GM19395 (cell line): ENCODE results near the gene AFF4.
"Not testable (repeated sequence)": the region's sequence is repeated elsewhere in the genome, so short reads cannot be mapped to it uniquely, and the experiment has no call there.

Experiments used
- ATAC-seq: cut with Tn5 transposase; IDR thresholded peaks from one replicate; pipeline ENCODE4 v1.9.1; 2021; ENCODE audit warnings: mild to moderate bottlenecking, moderate library complexity; ENCODE audit not compliant: unreplicated experiment

The AFF4 gene

GRCh38 chr5:132860742-132861141 is 102.7 kb downstream of the AFF4 start:
- ATAC-seq: no peak

GRCh38 chr5:132859889-132860437 is 103.5 kb downstream of the AFF4 start:
- ATAC-seq: no peak

GRCh38 chr5:132856011-132856410 is 107.4 kb downstream of the AFF4 start:
- no peak for ATAC-seq

GRCh38 chr5:132854992-132855391 is 108.4 kb downstream of the AFF4 start:
- ATAC-seq: not testable (repeated sequence)

- ATAC-seq: no peak
Observed at GRCh38 chr5:132854301-132854700, 109.1 kb downstream of the AFF4 start.

- ATAC-seq: no peak
Observed at GRCh38 chr5:132853790-132854189, 109.6 kb downstream of the AFF4 start.

GRCh38 chr5:132853323-132853722 is 110.1 kb downstream of the AFF4 start:
- ATAC-seq: no peak

- no peak for ATAC-seq
Observed at GRCh38 chr5:132850066-132850465, 113.4 kb downstream of the AFF4 start.

GRCh38 chr5:132849347-132849746 is 114.1 kb downstream of the AFF4 start:
- no peak for ATAC-seq

- ATAC-seq: no peak
Observed at GRCh38 chr5:132848270-132848669, 115.2 kb downstream of the AFF4 start.

- ATAC-seq: no peak
Observed at GRCh38 chr5:132841305-132841704, 122.1 kb downstream of the AFF4 start.

GRCh38 chr5:132840896-132841295 is 122.5 kb downstream of the AFF4 start:
- no peak for ATAC-seq

GRCh38 chr5:132840313-132840712 is 123.1 kb downstream of the AFF4 start:
- no peak for ATAC-seq

- no peak for ATAC-seq
Observed at GRCh38 chr5:132839426-132840301, 123.8 kb downstream of the AFF4 start.

- ATAC-seq: no peak
Observed at GRCh38 chr5:132838516-132839282, 124.7 kb downstream of the AFF4 start.

- ATAC-seq: no peak
Observed at GRCh38 chr5:132837868-132838267, 125.6 kb downstream of the AFF4 start.

GRCh38 chr5:132836852-132837251 is 126.6 kb downstream of the AFF4 start:
- ATAC-seq: no peak

- ATAC-seq: no peak
Observed at GRCh38 chr5:132834057-132834456, 129.4 kb downstream of the AFF4 start.

- no peak for ATAC-seq
Observed at GRCh38 chr5:132832612-132833011, 130.8 kb downstream of the AFF4 start.

GRCh38 chr5:132831095-132831860 is 132.2 kb downstream of the AFF4 start:
- no peak for ATAC-seq
